ENCODE measurements around the gene ELOVL4.

ELOVL4 gene

DNA sequence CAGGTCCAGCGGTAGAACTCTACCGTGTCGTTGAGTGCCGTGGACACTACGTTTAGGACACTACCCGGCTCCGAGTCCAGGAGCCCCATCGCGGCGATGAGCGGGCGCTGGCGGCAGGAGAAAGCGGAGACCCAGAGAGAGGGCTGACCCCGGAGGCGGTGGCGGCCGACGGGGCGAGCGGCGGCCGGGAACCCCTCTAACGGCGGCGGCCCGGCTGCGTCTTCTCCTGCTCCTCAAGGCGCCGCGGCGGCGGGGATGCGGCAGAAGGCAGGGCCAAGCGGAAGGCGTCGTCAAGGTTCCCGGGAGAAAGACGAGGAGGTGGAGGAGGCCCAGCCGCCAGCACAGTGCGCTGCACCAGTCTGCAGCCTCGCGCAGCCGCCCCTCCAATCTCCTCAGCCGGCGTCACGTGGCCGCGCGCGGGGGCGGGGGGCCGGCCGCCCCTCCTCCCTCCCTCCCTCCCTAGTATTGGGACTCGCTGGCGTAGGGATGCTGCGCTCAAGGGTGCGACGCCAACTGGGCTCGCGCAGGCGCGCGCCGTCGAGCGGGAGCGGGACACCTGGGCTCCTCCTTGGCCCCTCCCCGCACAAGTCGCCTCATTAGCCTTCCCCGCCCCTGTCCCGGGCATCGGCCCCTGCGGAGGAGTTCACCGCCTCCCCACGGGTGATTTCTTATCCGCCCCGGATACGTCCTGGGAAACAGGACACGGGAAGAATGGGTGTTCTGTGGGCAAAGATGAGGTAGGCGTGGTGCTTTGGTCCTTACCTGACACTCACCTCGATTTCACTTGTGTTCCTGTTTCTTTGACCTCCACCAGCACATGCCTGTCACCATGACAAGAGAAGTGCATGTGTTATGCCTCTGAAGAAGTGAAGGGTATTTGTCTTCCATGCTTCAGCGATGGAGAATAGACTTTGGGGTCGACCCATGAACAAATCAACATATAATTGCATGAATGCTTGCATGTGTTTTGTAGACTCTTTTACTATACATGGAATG is at the start of gene ELOVL4:
ELOVL4 (minus strand) TSS at position 363 of the 996 bp plus-strand sequence; CDS start at position 89, 274 bp downstream.
- peak; percentile 56 for DNase-seq

DNA sequence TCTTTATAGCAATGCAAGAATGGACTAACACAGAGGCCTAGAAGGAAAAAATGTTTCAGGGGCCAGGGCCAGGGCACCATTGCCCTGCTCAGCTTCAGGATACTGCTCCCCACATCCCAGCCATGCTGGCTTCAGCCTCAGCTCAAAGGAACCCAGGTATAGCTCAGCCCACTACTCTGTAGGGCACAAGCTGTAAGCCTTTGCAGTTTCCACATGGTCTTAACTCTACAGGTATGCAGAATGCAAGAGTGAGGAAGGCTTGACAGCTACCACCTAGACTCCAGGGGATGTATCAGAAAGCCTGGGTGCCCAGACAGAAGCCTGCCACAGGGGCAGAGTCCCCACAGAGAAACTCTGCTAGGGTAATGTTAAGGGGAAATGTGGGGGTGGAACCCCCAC is 46.6 kb upstream of the ELOVL4 start:
- DNase-seq, result no peak

DNA sequence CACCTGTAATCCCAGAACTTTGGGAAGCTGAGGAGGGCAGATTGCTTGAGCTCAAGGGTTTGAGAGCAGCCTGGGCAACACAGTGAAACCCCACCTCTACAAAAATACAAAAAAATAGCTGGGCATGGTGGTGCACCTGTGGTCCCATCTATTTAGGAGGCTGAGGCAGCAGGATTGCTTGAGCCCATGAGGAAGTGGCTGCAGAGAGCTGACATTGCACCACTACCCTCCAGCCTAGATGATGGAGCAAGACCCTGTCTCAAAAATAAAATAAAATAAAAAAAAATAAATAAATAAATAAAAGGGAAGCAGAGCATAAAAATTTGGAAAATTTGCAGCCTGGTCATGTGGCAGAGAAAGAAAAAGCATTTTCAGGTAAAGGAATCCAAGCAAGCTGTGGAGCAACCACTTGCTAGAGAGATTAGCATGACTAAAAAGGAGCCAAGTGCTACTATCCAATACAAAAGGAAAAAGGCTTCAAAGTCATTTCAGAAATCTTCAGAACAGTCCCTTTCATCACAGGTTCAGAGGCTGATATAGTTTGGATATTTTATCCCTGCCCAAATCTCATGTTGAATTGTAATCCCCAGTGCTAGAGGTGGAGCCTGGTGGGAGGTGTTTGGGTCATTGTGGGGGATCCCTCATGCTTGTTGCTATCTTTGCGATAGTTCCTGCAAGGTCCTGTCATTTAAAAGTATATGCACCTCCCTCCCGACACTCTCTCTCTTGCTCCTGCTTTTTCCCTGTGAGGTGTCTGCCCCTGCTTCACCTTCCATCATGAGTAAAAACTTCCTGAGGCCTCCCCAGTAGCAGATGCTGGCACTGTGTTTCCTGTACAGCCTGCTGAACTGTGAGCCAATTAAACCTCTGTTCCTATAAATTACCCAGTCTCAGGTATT is 45.9 kb upstream of the ELOVL4 start:
- DNase-seq, result no peak

DNA sequence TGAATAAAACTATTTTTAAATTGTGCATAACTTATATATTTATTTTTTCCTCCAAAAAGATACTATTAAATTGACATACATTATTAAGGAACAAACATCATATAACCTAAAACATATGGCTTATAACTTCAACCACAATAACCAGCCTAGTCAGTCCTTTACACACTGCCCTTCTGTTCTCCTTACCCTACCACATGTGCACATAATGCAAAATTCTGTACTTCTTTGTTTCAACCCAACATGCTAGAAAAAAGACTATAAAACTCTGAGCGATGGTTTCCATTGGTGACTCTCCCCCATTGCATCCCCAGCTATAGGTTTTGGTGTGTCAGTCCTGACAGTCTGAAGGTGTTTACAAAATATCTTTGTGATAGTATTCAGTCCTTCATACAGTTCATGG is 42.3 kb upstream of the ELOVL4 start:
- DNase-seq, result no peak

DNA sequence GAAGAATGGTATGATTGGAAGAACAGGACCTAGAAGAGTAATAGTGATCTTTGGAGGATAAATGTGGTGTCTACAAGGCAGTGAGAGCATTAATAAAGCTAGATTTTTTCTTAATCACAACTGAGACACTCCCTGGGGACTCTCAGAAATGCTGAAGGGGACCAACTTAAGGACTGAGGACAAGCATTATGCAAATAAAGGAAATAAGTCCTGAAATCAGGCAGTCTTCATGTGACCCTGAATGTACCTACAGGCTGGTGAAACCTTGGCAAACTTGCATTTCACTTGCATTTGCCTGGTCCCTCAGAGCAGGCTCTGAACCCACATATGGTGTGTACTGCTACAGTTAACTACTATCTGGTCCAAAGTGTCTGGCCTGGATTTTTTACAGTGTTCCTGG is 37.8 kb upstream of the ELOVL4 start:
- no peak for DNase-seq

DNA sequence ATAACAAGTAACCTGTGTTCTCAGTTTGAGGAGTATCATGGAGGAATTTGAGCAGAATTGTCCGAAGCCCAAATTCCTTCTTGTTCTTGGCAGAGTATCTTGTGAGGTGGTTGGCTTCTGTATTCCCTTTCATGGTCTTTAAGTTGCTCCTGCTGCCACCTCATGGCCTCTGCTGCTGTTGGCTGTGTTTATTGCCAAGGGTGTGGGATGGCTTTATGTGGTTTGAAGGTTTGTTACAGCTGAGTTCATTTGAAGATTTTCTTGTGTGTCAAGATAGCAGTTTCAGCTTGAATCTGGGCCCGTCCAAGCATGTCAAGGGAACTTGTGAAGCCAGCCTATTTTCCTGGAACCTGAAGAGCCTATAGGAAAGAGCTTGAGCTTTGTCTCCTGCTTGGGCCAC is 36.9 kb upstream of the ELOVL4 start:
- no peak for DNase-seq

DNA sequence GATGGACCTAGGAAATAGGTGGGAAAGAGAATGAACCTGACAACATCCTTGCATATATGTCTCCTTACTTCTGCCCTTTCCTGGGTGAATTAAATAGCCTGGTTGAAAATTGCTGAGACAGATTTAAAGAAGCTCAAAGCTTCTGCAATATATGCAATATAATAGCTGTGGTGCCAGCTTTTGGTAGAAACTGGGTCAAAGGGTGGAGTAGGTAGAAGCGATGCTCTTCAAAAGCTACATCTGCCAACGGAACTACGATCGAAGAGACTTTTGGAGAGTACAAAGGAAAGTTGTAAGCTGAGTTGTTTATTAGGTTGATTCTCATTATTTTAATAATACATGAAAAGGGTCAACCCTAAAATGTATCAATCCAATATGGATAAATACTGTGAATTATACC is 34.3 kb upstream of the ELOVL4 start:
- no peak for DNase-seq

DNA sequence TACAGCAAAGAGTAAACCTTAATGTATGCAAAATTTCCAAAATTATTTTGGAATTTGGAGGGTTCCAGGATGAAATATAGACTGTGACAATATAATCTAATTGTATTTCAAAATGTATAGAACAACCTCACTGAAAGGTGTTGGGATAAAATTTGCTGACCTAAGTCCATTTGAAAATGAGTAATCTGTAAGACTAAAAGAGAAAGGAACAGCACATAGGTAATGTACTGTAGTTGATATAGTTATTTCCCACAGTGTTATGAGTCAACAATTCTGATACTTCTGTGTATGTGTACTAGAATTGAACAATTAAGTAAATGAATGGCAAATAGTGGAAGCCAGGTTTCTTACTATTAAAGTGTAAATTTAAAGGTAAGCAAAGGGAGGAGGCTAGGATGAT is 23.8 kb upstream of the ELOVL4 start:
- no peak for DNase-seq

DNA sequence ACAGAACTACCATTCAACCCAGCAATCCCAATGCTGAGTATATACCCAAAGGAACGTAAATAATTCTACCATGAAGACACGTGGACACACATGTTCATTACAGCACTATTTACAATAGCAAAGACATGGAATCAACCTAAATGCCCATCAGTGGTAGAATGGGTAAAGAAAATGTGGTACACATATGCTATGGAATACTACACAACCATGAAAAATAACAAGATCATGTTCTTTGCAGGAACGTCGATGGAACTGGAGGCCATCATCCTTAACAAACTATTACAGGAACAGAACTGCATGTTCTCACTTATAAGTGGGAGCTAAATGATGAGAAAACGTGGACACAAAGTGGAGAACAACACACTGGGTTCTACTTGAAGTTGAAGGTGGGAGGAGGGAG is 22.4 kb upstream of the ELOVL4 start:
- no peak for DNase-seq

DNA sequence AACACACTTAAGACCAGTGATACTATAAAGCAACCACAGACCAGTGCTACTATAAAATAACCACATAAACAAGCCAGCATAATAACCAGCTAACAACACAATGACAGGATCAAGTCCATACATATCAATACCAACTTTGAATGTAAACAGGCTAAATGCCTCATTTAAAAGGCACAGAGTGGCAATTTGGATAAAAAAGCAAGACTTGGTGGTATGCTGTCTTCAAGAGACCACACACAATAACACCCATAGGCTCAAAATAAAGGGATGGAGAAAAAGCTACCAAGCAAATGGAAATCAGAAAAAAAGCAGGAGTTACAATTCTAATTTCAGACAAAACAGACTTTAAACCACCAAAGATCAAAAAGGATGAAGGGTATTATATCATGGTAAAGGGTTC is 19.8 kb upstream of the ELOVL4 start:
- no peak for DNase-seq

DNA sequence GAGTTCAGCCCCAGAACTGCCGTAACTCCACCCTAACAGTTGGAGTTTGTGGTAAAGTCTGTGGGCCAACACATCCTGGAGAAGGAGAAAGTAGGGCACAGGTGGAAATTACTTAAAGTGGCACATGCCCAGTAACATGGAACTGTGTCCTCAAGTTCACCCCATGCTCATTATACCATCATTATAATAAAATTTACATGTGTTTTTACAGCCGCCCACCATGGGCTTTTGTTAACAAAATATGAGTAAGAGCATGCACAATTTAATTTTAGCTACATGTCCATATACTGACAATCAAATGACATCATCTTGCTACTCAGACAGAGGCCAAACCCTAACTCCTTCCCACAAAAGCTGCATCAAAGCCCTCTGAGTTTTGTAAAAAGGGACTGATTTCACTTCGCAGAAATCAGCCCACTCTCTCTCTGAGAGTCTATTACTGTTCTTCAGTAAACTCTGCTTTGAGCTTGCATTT is 17.3 kb upstream of the ELOVL4 start:
- no peak for DNase-seq

DNA sequence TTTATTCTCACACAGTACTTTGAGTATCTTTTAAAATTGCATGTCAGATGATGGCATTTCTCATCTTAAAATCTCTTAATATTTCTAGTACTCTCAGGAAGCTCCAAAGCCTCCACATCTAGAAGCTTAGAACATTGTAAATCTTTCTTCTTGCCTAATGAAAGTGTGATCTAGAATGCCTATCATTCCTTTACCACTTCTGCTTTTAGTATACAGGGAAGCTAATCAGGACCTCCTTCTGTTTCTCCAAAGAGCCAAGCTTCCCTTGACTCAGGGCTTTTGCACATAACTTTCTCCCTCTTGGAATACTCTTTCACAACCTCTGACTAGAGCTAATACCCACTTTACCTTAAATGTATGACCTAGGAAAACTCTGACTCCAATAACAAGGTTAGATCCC is 7.5 kb upstream of the ELOVL4 start:
- DNase-seq, result no peak

DNA sequence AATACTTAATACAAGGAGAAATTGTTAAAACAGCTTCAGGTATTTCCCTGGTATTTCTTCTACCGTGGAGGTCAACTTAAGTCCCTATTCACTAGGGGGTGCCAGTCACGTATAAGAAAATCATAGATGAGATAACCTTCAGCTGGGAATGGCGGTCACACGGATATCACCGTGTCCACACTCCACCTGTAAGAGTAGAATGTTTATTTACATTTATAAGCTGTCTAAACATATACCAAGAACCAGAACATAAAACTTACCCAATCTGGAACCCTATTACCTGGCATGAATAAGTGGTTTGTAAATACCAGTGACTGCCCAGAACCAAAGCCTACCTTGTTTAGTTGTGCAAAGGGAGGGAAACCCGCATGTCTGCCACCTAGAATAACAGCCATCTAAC is 1.9 kb upstream of the ELOVL4 start:
- DNase-seq, result peak; percentile 35

DNA sequence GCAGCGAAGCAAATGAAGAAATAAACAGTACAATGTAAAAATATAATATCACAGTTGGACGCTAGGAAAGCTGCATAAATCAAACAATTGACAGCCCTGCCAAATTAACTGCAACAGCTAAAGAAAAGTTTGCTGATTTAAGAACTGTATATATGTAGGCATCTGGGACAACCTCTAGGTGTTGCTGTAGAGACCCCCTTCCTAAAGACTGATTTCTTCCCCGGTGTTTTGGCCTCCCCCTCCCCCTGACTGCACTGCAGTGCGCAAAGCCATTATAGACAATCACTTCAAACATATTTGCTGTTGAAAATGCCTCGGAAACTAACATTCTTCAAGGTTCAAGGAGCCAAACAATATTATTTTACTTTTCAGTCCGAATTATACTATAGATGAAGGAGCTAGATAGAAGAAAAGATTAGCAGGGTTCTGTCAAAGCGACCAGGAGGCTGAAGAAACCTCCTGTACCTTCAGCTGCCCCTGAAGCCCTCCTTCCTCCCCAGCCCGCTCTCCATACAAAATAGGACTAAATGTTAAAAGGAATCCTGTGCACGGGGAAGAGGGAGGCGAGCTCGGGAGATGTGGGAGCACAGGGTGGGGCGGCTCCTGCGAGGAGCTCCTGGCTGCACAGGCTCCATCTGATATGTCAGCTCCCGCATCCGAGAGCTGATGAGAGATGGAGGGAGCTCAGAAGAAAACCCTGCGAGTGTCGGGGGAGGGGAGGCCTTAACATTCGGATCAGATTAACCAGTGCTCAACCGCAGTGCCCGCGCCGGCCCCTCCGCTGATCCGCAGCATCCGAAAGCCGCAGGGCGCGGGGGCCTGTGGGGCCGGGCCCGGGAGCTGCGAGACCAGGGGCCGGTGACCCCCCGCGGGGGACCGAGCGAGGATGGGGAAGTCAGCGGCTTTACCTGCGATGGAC is 822 bp downstream of the ELOVL4 start:
- DNase-seq, result no peak

DNA sequence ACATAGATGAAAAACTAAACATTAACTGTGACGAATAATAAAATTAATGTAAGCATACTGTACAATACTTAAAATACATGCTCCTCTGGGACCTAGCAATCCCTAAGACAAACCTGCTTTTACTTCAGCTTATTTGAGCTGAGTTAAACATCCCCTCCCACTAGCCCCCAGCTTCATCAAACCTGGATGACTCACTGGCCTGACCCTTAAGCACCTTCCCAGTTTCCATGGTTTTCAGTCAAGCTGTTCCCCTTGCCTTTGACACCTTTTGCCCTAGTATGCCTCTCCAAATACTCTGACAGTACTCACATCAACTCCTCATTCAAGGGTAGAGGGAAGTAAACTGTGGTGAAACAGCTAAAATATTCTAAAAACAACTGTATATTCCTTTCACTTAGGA is 4.2 kb downstream of the ELOVL4 start:
- no peak for DNase-seq

DNA sequence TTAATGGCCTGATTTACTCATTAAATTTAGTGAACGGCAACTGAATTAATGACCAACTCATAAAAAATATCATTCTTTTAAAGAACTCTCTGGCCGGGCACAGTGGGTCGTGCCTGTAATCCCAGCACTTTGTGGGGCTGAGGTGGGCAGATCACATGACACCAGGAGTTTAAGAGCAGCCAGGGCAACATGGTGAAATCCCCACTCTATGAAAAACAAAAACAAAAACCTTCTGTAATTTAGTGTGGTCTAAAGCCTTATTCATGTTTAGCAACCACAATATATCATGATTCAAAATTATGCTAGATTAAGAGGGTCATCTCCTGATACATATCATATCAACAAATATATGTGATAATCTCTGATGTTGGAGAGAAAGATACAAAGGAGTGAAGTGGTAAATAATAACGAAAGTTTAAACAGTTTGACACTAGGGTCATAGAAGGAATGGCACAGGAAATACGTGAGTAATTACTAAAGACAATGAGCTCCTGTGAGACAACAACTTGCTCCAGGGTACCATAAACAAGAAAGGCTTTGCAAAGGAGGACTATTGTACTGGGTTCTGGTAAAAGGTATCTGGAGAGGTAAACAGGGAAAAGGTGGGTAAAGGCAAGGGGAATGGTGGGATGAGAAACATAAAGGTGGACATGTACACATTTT is 5.7 kb downstream of the ELOVL4 start:
- no peak for DNase-seq

DNA sequence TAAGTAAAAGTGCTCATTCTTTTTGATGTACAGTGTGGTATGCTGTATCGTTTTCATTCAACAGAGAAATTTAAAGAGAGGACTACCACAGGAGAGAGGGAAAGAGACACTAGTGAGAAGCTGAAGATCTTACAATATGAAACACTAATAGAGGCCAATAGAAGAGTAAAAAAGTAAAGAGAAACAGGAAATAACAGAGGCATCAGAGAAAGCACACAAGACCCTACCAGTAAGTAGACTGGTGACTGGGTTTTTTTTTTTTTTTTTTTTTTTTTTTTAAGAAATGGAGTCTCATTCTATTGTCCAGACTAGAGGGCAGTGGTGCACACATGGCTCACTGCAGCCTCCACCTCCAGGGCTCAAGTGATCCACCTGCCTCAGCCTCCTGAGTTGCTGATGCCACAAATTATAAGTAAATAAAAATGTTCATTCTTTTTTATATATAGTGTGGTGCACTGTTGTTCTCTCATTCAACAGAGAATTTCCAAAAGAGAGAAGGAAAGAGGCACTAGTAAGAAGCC is 18.8 kb downstream of the ELOVL4 start:
- DNase-seq, result no peak

DNA sequence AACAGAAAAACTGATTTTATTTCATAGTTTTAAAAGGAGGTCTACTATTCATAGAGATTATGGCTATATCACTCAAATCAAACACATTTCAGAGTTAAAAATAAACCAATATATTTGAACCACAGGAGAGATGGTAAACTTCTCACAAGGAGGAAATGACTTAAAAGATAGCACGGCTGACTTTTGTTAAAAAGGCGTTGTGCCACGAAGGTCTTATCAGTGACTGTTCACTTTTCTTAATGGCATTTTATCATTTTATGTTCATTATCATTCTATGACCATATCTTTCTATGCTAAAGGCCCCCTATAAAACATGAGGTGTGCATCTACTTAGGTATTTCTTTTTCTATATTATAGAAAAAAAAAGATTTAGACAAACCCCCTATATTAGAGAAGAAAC is 19.6 kb downstream of the ELOVL4 start:
- DNase-seq, result no peak

DNA sequence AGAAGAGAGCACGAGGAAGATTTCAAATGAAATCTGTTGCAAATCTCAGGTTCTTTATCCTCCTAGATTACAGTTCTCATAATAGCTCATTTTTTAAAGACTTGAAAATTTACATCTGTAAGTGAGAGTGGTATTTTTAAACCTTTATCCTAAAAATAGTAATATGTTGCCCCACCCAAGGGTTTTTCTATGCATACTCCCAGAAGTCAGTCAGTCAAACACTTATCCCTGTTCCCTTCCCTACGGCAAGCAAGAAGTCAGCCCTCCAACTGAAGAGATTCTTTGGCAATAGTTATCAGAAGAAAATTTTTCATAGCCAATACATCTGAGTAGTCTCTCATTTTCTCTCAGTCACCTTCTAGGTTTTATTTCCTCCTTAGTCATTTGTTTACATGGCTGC is 24.1 kb downstream of the ELOVL4 start:
- no peak for DNase-seq

DNA sequence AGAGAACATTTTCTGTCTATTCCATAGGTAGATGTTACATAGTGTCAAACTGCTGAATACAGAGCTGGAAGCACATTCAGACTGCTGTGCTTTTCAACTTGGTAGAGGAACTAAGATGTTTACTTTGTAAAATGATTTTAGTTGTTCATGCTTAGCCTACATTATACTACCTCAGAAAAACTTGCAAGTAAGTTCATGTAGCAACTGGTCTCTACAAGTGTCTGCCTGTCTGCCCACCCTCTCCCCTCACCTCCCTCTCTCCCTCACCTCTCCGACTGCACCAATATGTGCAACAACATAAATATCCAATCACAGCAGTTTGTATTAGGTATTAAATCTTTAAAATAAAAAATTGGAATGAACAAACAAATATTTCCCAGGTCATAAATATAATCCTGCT is 25.3 kb downstream of the ELOVL4 start:
- no peak for DNase-seq

DNA sequence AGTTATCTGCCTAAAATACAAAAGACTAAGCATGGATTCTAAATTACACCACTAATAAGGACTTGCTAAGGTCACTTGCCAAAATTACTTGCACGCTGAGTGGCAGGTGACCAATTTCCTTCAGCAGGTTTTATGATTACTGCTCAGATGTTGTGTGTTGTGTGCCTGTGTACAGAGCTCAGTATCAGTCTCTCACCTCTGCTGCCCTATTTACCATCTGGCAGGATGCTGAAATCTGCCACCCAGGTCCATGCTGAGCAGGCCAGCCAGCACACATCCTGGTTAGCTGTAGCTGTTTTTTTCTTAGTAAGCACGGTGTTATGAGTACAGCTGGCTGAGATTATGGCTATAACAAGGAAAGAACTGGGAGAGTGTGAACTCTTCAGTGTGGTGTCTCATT is 34.0 kb downstream of the ELOVL4 start:
- DNase-seq, result no peak

DNA sequence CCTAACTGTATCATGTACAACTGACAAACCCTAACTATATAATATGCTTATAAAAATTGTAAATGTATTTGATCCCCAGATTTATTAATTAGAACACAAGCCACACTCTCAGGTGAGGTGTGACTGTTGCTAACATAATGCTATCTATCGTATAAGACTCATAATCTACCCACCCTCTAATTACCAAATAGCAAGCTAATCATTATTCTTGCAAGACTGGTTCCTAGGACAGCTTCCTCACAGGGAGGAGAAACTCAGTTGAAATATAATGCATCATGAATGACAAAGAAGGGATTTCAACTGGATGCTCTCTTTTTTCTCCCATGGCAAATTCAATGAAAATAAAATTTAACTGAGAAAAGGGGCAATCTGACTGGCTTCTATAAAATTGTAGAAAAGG is 35.4 kb downstream of the ELOVL4 start:
- DNase-seq, result no peak
